DOHH2 (cell line): ENCODE data around the gene PCYT1B.

Experiments used
- CTCF ChIP-seq: fragments of 200-600 bp; sonication (generic); IDR thresholded peaks from one replicate; pipeline ENCODE4 v1.5.1; 2014; ENCODE audit warnings: antibody characterized with exemption, mild to moderate bottlenecking, low read depth, low read length; ENCODE audit not compliant: poor library complexity, severe bottlenecking
- EZH2phosphoT487 ChIP-seq: fragments of 200-600 bp; sonication (generic); IDR thresholded peaks from 2 replicates; pipeline ENCODE4 v1.6.1; 2017; ENCODE audit warnings: borderline replicate concordance, mild to moderate bottlenecking, antibody characterized with exemption, low read length, moderate library complexity, mixed read lengths

DNA sequence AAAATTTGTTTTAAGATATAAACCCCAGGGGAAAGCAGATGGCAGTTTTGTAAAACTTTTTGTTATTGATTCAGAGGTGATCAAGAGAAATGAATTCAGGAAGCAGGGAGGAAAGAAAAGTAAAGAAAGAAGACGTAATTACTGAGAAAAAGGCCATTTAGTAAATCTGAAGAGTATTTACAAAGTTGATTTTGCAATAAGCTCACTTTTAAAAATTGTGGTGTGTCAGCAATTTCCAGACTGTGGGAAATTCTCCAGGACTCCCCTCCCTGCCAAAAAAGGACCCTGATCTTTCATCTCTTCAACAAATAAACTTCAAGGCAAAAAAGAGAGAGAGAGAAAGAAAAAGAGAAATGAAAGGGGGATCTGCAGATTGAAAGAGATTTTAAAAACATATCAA lies 36.6 kb downstream of the PCYT1B start:
- TF ChIP-seq CTCF = no peak
- no peak for TF ChIP-seq EZH2phosphoT487
